Liver (tissue), 9 donors: Measurements from ENCODE around the gene GRM1. TPM values are rescaled to one million over a fixed set of nuclear protein-coding genes. Genes with fewer than 3 reads are reported as not detected.

Source experiments
- DNase-seq: peaks from one replicate; pipeline ENCODE4 v3.0.0-alpha.2; 2017; ENCODE audit warnings: low spot score
- H3K27ac ChIP-seq, 2 donors: one replicate each; pipeline ENCODE4 v1.7.0; 2013; ENCODE audit warnings: inconsistent platforms in 2 of 2, low read length in 2 of 2, control low read depth in 1 of 2, low read depth in 1 of 2, mild to moderate bottlenecking in 1 of 2
- H3K27me3 ChIP-seq, 4 donors: one replicate each; pipeline versions ENCODE4 v1.6.1 to v1.7.0; 2013; ENCODE audit warnings: low read length in 3 of 4, inconsistent platforms in 1 of 4, mild to moderate bottlenecking in 1 of 4, moderate library complexity in 1 of 4; ENCODE audit not compliant: control insufficient read depth in 4 of 4, insufficient read depth in 4 of 4
- H3K36me3 ChIP-seq, 4 donors: one replicate each; pipeline versions ENCODE4 v1.6.1 to v1.7.0; 2013; ENCODE audit warnings: low read length in 3 of 4, mild to moderate bottlenecking in 3 of 4, low read depth in 1 of 4, moderate library complexity in 1 of 4; ENCODE audit not compliant: control insufficient read depth in 4 of 4, insufficient read depth in 3 of 4
- H3K4me1 ChIP-seq, 4 donors: one replicate each; pipeline versions ENCODE4 v1.6.1 to v1.7.0; 2013; ENCODE audit warnings: low read length in 3 of 4, mild to moderate bottlenecking in 3 of 4, moderate library complexity in 1 of 4; ENCODE audit not compliant: control insufficient read depth in 4 of 4, insufficient read depth in 4 of 4
- H3K4me3 ChIP-seq, 3 donors: one replicate each; pipeline versions ENCODE4 v1.6.1 to v1.7.0; 2013; ENCODE audit warnings: low read length in 3 of 3, control low read depth in 1 of 3, low read depth in 1 of 3, mild to moderate bottlenecking in 1 of 3
- H3K9ac ChIP-seq, 2 donors: one replicate each; pipeline ENCODE4 v1.7.0; 2013; ENCODE audit warnings: low read length in 2 of 2, mild to moderate bottlenecking in 2 of 2, moderate library complexity in 2 of 2, control low read depth in 1 of 2, low read depth in 1 of 2
- H3K9me3 ChIP-seq, 4 donors: one replicate each; pipeline versions ENCODE4 v1.6.1 to v1.7.0; 2013; ENCODE audit warnings: low read length in 3 of 4; ENCODE audit not compliant: control insufficient read depth in 4 of 4
- EGR1 ChIP-seq, 2 donors: IDR thresholded peaks; 2 replicates each; pipeline ENCODE4 v1.6.1; 2016 to 2018; ENCODE audit warnings: antibody characterized with exemption in 2 of 2, low read depth in 2 of 2
- FOXA1 ChIP-seq: IDR thresholded peaks from 2 replicates; pipeline ENCODE4 v1.6.1; 2016; ENCODE audit warnings: antibody characterized with exemption
- GABPA ChIP-seq, 2 donors: IDR thresholded peaks in 1 of 2; conservative IDR thresholded peaks in 1 of 2; 2 replicates each; pipeline ENCODE4 v1.6.1; 2016; ENCODE audit warnings: antibody characterized with exemption in 2 of 2, mild to moderate bottlenecking in 1 of 2, moderate library complexity in 1 of 2
- HNF4A ChIP-seq, 2 donors: conservative IDR thresholded peaks; 2 replicates each; pipeline ENCODE4 v1.6.1; 2016; ENCODE audit warnings: antibody characterized with exemption in 2 of 2, mild to moderate bottlenecking in 2 of 2
- HNF4G ChIP-seq: IDR thresholded peaks from 2 replicates; pipeline ENCODE4 v1.6.1; 2016; ENCODE audit warnings: antibody characterized with exemption
- JUND ChIP-seq, 2 donors: IDR thresholded peaks; 2 replicates each; pipeline ENCODE4 v1.6.1; 2016; ENCODE audit warnings: antibody characterized with exemption in 2 of 2
- NR2F2 ChIP-seq: IDR thresholded peaks from 2 replicates; pipeline ENCODE4 v1.6.1; 2016; ENCODE audit warnings: antibody characterized with exemption
- RXRA ChIP-seq, 2 donors: IDR thresholded peaks; 2 replicates each; pipeline ENCODE4 v1.6.1; 2017 to 2018; ENCODE audit warnings: antibody characterized with exemption in 2 of 2, mild to moderate bottlenecking in 1 of 2
- SP1 ChIP-seq: IDR thresholded peaks from 2 replicates; pipeline ENCODE4 v1.6.1; 2018; ENCODE audit warnings: antibody characterized with exemption, mild to moderate bottlenecking
- TAF1 ChIP-seq: conservative IDR thresholded peaks from 2 replicates; pipeline ENCODE4 v1.6.1; 2016; ENCODE audit warnings: antibody characterized with exemption, mild to moderate bottlenecking
- YY1 ChIP-seq: IDR thresholded peaks from 2 replicates; pipeline ENCODE4 v1.6.1; 2016; ENCODE audit warnings: antibody characterized with exemption, mild to moderate bottlenecking
- WGBS: extraction: QIAGEN DNeasy Blood & Tissue Kit; methylation state at CpG from one replicate; pipeline ENCODE4 v1.1.7; 2013; 5-methylcytosine and 5-hydroxymethylcytosine counted together
- polyA plus RNA-seq, 2 donors: library from polyadenylated mRNA; stranded (reverse) in 1 of 2; unstranded in 1 of 2; fragments of 200-250 nt in 1 of 2; fragments of >200 nt in 1 of 2; fragmentation: Nextera tagmentation in 1 of 2; extraction: Ambion mirVana in 1 of 2; gene quantifications; one replicate each; pipeline versions ENCODE4 v1.2.1 to v1.2.3, GENCODE V29; 2013 to 2015
- total RNA-seq, 2 donors: library from RNA; depleted of rRNA; stranded (reverse); fragments of >200 nt; gene quantifications; one replicate each; pipeline ENCODE4 v1.2.3, GENCODE V29; 2014
- TF ChIP-seq, protein P1 (sequence below): IDR thresholded peaks from 2 replicates; pipeline ENCODE4 v1.6.1; 2016; ENCODE audit warnings: antibody characterized with exemption
- TF ChIP-seq, protein P2 (sequence below): IDR thresholded peaks from 2 replicates; pipeline ENCODE4 v1.6.1; 2016; ENCODE audit warnings: antibody characterized with exemption
- TF ChIP-seq, protein P3 (sequence below): fragments of 150-350 bp; IDR thresholded peaks from 2 replicates; pipeline ENCODE4 v1.5.1; 2017; ENCODE audit warnings: improper control_type of control experiment, low read depth, low read length; ENCODE audit not compliant: missing input control
- TF ChIP-seq, protein P4 (sequence below): IDR thresholded peaks from 2 replicates; pipeline ENCODE4 v1.6.1; 2016; ENCODE audit warnings: antibody characterized with exemption
- TF ChIP-seq, protein P5 (sequence below): IDR thresholded peaks from 2 replicates; pipeline ENCODE4 v1.6.1; 2016; ENCODE audit warnings: antibody characterized with exemption, mild to moderate bottlenecking
- donor health status: healthy.
- donor health status: healthy.
- donor health status: healthy.
- donor health status: healthy.
- donor health status: healthy.

GRM1 gene
- total and polyA plus RNA-seq, 4 donors = under 0.01 to 0.05 (median 0.01) TPM; not detected in 1

DNA sequence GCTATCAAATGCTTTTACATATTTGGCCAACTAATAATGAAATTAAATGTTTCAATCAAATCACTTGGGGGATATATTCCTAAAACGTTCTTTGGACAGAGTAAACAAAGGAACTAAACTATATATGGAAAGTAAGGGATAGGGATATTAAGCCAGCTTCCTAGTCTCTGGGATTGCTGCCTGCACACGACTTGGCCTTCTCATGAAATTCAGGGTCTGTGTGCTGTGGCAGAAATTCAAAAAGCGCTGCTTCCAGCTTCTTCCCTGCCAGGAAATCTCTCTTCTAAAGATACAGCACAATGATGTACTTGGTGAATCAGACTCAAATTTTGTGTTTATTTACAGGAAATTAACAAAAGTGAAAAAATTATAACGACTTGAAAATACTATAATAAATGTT lies 308.5 kb downstream of the GRM1 start:
- no peak for DNase-seq
- no peaks in the 10 kb centered on the region for H3K36me3 ChIP-seq
- WGBS = 58% methylated on average over 4 of the region's 4 CpGs
- no peaks in the 10 kb centered on the region for H3K27me3 ChIP-seq
- no peak overlapping the region for H3K27ac ChIP-seq
- TF ChIP-seq HNF4G (no peak), RXRA (IDR thresholded peaks at IDR 0.05) (no peak), TAF1 (no peak), EGR1 (IDR thresholded peaks at IDR 0.05; ENCODE audit: low read depth in 2 of 2) (no peak), GABPA (IDR thresholded peaks at IDR 0.05 in 1 of 2, conservative IDR thresholded peaks at IDR 0.05 in 1 of 2) (no peak), NR2F2 (no peak), SP1 (no peak), YY1 (no peak), HNF4A (conservative IDR thresholded peaks at IDR 0.05) (no peak), JUND (IDR thresholded peaks at IDR 0.05) (no peak)
- TF ChIP-seq, protein P1, sequence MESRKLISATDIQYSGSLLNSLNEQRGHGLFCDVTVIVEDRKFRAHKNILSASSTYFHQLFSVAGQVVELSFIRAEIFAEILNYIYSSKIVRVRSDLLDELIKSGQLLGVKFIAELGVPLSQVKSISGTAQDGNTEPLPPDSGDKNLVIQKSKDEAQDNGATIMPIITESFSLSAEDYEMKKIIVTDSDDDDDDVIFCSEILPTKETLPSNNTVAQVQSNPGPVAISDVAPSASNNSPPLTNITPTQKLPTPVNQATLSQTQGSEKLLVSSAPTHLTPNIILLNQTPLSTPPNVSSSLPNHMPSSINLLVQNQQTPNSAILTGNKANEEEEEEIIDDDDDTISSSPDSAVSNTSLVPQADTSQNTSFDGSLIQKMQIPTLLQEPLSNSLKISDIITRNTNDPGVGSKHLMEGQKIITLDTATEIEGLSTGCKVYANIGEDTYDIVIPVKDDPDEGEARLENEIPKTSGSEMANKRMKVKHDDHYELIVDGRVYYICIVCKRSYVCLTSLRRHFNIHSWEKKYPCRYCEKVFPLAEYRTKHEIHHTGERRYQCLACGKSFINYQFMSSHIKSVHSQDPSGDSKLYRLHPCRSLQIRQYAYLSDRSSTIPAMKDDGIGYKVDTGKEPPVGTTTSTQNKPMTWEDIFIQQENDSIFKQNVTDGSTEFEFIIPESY = no peak
- TF ChIP-seq, protein P2, sequence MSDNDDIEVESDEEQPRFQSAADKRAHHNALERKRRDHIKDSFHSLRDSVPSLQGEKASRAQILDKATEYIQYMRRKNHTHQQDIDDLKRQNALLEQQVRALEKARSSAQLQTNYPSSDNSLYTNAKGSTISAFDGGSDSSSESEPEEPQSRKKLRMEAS = no peak
- TF ChIP-seq, protein P3, sequence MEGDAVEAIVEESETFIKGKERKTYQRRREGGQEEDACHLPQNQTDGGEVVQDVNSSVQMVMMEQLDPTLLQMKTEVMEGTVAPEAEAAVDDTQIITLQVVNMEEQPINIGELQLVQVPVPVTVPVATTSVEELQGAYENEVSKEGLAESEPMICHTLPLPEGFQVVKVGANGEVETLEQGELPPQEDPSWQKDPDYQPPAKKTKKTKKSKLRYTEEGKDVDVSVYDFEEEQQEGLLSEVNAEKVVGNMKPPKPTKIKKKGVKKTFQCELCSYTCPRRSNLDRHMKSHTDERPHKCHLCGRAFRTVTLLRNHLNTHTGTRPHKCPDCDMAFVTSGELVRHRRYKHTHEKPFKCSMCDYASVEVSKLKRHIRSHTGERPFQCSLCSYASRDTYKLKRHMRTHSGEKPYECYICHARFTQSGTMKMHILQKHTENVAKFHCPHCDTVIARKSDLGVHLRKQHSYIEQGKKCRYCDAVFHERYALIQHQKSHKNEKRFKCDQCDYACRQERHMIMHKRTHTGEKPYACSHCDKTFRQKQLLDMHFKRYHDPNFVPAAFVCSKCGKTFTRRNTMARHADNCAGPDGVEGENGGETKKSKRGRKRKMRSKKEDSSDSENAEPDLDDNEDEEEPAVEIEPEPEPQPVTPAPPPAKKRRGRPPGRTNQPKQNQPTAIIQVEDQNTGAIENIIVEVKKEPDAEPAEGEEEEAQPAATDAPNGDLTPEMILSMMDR = no peak
- TF ChIP-seq, protein P4, sequence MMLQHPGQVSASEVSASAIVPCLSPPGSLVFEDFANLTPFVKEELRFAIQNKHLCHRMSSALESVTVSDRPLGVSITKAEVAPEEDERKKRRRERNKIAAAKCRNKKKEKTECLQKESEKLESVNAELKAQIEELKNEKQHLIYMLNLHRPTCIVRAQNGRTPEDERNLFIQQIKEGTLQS = no peak
- TF ChIP-seq, protein P5, sequence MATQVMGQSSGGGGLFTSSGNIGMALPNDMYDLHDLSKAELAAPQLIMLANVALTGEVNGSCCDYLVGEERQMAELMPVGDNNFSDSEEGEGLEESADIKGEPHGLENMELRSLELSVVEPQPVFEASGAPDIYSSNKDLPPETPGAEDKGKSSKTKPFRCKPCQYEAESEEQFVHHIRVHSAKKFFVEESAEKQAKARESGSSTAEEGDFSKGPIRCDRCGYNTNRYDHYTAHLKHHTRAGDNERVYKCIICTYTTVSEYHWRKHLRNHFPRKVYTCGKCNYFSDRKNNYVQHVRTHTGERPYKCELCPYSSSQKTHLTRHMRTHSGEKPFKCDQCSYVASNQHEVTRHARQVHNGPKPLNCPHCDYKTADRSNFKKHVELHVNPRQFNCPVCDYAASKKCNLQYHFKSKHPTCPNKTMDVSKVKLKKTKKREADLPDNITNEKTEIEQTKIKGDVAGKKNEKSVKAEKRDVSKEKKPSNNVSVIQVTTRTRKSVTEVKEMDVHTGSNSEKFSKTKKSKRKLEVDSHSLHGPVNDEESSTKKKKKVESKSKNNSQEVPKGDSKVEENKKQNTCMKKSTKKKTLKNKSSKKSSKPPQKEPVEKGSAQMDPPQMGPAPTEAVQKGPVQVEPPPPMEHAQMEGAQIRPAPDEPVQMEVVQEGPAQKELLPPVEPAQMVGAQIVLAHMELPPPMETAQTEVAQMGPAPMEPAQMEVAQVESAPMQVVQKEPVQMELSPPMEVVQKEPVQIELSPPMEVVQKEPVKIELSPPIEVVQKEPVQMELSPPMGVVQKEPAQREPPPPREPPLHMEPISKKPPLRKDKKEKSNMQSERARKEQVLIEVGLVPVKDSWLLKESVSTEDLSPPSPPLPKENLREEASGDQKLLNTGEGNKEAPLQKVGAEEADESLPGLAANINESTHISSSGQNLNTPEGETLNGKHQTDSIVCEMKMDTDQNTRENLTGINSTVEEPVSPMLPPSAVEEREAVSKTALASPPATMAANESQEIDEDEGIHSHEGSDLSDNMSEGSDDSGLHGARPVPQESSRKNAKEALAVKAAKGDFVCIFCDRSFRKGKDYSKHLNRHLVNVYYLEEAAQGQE = no peak
- H3K9me3 ChIP-seq = peaks cover 0 to 3% (median 0%) of the 10 kb centered on the region in 4 donors
- no peak overlapping the region for H3K4me3 ChIP-seq
- H3K4me1 ChIP-seq = no peaks in the 10 kb centered on the region
- H3K9ac ChIP-seq = no peak overlapping the region

DNA sequence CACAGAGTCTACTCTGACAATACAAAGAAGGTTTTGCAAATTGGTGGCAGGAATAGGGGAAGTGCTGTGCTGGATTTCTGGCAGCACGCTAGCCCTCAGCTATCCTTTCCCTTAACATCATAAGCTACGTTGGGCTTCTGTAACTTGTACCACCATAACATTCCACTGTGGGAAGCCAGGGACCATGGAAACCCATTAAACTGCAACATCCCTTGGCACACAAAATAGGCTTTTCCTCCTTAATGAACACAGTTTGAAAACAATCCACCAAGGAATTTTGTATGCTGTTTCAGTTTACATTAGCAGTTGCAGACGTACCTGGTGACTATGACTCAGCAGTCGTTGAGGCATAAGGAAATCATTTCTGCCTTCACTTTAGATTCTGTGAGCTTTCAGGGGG lies 310.9 kb downstream of the GRM1 start:
- Histone ChIP-seq H3K9ac (no peak overlapping the region), H3K36me3 (no peaks in the 10 kb centered on the region), H3K4me3 (no peak overlapping the region), H3K4me1 (no peaks in the 10 kb centered on the region), H3K27ac (no peak overlapping the region), H3K9me3 (peaks cover 0 to 3% (median 0%) of the 10 kb centered on the region in 4 donors), H3K27me3 (no peaks in the 10 kb centered on the region)
- TF ChIP-seq FOXA1 = no peak
- 50% methylated on average over 4 of the region's 4 CpGs for WGBS
- no peak for DNase-seq
